WTC11 (cell line): ENCODE measurements around the gene RIPOR3. TPM values are rescaled to one million over a fixed set of nuclear protein-coding genes. Genes with fewer than 3 reads are reported as not detected.

Source experiments
- ATAC-seq: fragments of 200-7000 bp; cut with Tn5 transposase; 2 replicates; pipeline ENCODE4 v1.10.0; 2021; ENCODE audit warnings: mild to moderate bottlenecking, moderate library complexity
- CTCF ChIA-PET: fragments of 300-600 bp; sonication (Branson Sonifier 250); formaldehyde crosslinking; loops from one replicate; lab custom pipeline; 2021; ENCODE audit warnings: antibody characterized with exemption; lab: Charles Lee
- POLR2A ChIA-PET: fragments of 350-600 bp; sonication (Branson Sonifier 250); formaldehyde crosslinking; loops from one replicate; lab custom pipeline; 2021; ENCODE audit warnings: antibody characterized with exemption; lab: Charles Lee
- DNase-seq: peaks from one replicate; pipeline ENCODE4 v3.0.0; 2021; ENCODE audit warnings: low spot score
- H3K27ac Mint-ChIP-seq: 2 replicates; pipeline ENCODE4 v1.8.0; 2021; ENCODE audit warnings: mixed read lengths
- H3K27me3 Mint-ChIP-seq: 2 replicates; pipeline ENCODE4 v1.8.0; 2021; ENCODE audit warnings: low read depth, mild to moderate bottlenecking, moderate library complexity, mixed read lengths
- H3K36me3 Mint-ChIP-seq: 2 replicates; pipeline ENCODE4 v1.8.0; 2021; ENCODE audit warnings: mixed read lengths
- H3K4me1 Mint-ChIP-seq: 2 replicates; pipeline ENCODE4 v1.8.0; 2022; ENCODE audit warnings: mixed read lengths
- H3K4me3 Mint-ChIP-seq: 2 replicates; pipeline ENCODE4 v1.8.0; 2021; ENCODE audit warnings: mild to moderate bottlenecking, moderate library complexity, mixed read lengths
- H3K9me3 Mint-ChIP-seq: 2 replicates; pipeline ENCODE4 v1.8.0; 2021; ENCODE audit warnings: mixed read lengths
- AR ChIP-seq: fragments of 250-450 bp; sonication (Bioruptor Pico); IDR thresholded peaks from 2 replicates; pipeline ENCODE4 v1.9.0; 2021; ENCODE audit warnings: mild to moderate bottlenecking
- CDX4 ChIP-seq: fragments of 250-450 bp; sonication (Bioruptor Pico); IDR thresholded peaks from 2 replicates; pipeline ENCODE4 v1.9.0; 2021; ENCODE audit warnings: moderate library complexity, mild to moderate bottlenecking, inconsistent platforms, borderline replicate concordance
- ERG ChIP-seq: fragments of 250-450 bp; sonication (Bioruptor Pico); IDR thresholded peaks from 2 replicates; pipeline ENCODE4 v1.8.0; 2021; ENCODE audit warnings: mild to moderate bottlenecking
- FOXJ3 ChIP-seq: sonication (generic); formaldehyde crosslinking; IDR thresholded peaks from 2 replicates; pipeline ENCODE4 v1.9.0; 2021; ENCODE audit warnings: missing genetic modification reagents, mild to moderate bottlenecking, borderline replicate concordance
- GTF2I ChIP-seq: fragments of 250-450 bp; sonication (Bioruptor Pico); conservative IDR thresholded peaks from 2 replicates; pipeline ENCODE4 v1.4.0; 2021; ENCODE audit warnings: mild to moderate bottlenecking
- HMGA2 ChIP-seq: fragments of 250-450 bp; sonication (Bioruptor Pico); IDR thresholded peaks from 2 replicates; pipeline ENCODE4 v1.4.0; 2021; ENCODE audit warnings: mild to moderate bottlenecking, moderate library complexity
- JUN ChIP-seq: sonication (generic); formaldehyde crosslinking; IDR thresholded peaks from 2 replicates; pipeline ENCODE4 v1.8.0; 2023; ENCODE audit warnings: mild to moderate bottlenecking, missing genetic modification reagents
- KAT7 ChIP-seq: sonication (generic); formaldehyde crosslinking; IDR thresholded peaks from 2 replicates; pipeline ENCODE4 v1.8.1; 2023; ENCODE audit warnings: missing genetic modification reagents, mild to moderate bottlenecking, borderline replicate concordance
- OVOL2 ChIP-seq: fragments of 250-450 bp; sonication (Bioruptor Pico); IDR thresholded peaks from 2 replicates; pipeline ENCODE4 v1.9.0; 2021; ENCODE audit warnings: mild to moderate bottlenecking, borderline replicate concordance
- SMAD4 ChIP-seq: sonication (generic); formaldehyde crosslinking; IDR thresholded peaks from 2 replicates; pipeline ENCODE4 v1.8.0; 2022; ENCODE audit warnings: mild to moderate bottlenecking, missing genetic modification reagents
- USF1 ChIP-seq: sonication (generic); formaldehyde crosslinking; IDR thresholded peaks from 2 replicates; pipeline ENCODE4 v1.8.0; 2022; ENCODE audit warnings: mild to moderate bottlenecking, missing genetic modification reagents
- ZNF219 ChIP-seq: sonication (generic); formaldehyde crosslinking; IDR thresholded peaks from 2 replicates; pipeline ENCODE4 v1.8.0; 2023; ENCODE audit warnings: missing genetic modification reagents, mild to moderate bottlenecking, borderline replicate concordance
- ZNF263 ChIP-seq: sonication (generic); formaldehyde crosslinking; IDR thresholded peaks from 2 replicates; pipeline ENCODE4 v1.8.1; 2022; ENCODE audit warnings: low read depth, mild to moderate bottlenecking, moderate library complexity, missing genetic modification reagents
- ZNF425 ChIP-seq: fragments of 250-450 bp; sonication (Bioruptor Pico); conservative IDR thresholded peaks from 2 replicates; pipeline ENCODE4 v1.9.0; 2021; ENCODE audit warnings: mild to moderate bottlenecking
- ZNF512 ChIP-seq: sonication (generic); formaldehyde crosslinking; IDR thresholded peaks from 2 replicates; pipeline ENCODE4 v1.8.1; 2022; ENCODE audit warnings: missing genetic modification reagents, borderline replicate concordance
- ZNF671 ChIP-seq: fragments of 250-450 bp; sonication (Bioruptor Pico); IDR thresholded peaks from 2 replicates; pipeline ENCODE4 v1.8.0; 2021; ENCODE audit warnings: mild to moderate bottlenecking
- total RNA-seq: library from RNA; stranded (reverse); gene quantifications from 3 replicates; pipeline ENCODE4 v1.2.3, GENCODE V29; 2021

The RIPOR3 gene
- total RNA-seq, 1 experiment from 2014 or later, result 6.5 TPM

- ChIA-PET POLR2A (no interaction called here), CTCF (interaction anchor here (0.8 to 1.2 kb wide), 4 partner anchors 16 to 381 kb away, joined by 3 to 8 read pairs (median 4); no protein-coding TSS in a partner anchor)
- no peaks in the 10 kb centered on the region for H3K4me1 Mint-ChIP-seq
- ATAC-seq, result no peak
- no peaks in the 10 kb centered on the region for H3K27me3 Mint-ChIP-seq
- no peaks in the 10 kb centered on the region for H3K9me3 Mint-ChIP-seq
- peaks cover 4% of the 10 kb centered on the region; the same call in 1 of the 2 replicates for H3K36me3 Mint-ChIP-seq
- no peak overlapping the region for H3K27ac Mint-ChIP-seq
- DNase-seq, result no peak
- H3K4me3 Mint-ChIP-seq, result no peak overlapping the region
- TF ChIP-seq USF1 (CRISPR knock-in tag) (no peak), ZNF263 (CRISPR knock-in tag) (peak; percentile 50; the same call in 1 of the 2 replicates)
Observed at GRCh38 chr20:50559856-50560638, 131.3 kb downstream of the RIPOR3 start.

- no peaks in the 10 kb centered on the region for H3K27me3 Mint-ChIP-seq
- CTCF ChIA-PET, result interaction anchor here (0.7 to 1.2 kb wide), 4 partner anchors 16 to 380 kb away, joined by 3 to 8 read pairs (median 4); no protein-coding TSS in a partner anchor
- H3K27ac Mint-ChIP-seq, result no peak overlapping the region
- DNase-seq (no peak), ATAC-seq (no peak)
- peaks cover 4% of the 10 kb centered on the region; the same call in 1 of the 2 replicates for H3K36me3 Mint-ChIP-seq
- H3K4me1 Mint-ChIP-seq, result no peaks in the 10 kb centered on the region
- no peak overlapping the region for H3K4me3 Mint-ChIP-seq
- TF ChIP-seq OVOL2, result no peak
- no peak for TF ChIP-seq ERG
- no peak for TF ChIP-seq KAT7 (CRISPR knock-in tag)
- TF ChIP-seq AR (CRISPR knock-in tag), result no peak
- TF ChIP-seq ZNF425 (CRISPR knock-in tag), result no peak
- TF ChIP-seq ZNF671, result no peak
- TF ChIP-seq GTF2I, result no peak
- TF ChIP-seq ZNF219, result no peak
- TF ChIP-seq HMGA2 (CRISPR knock-in tag), result no peak
- no peak for TF ChIP-seq JUN (CRISPR knock-in tag)
- TF ChIP-seq FOXJ3 (CRISPR knock-in tag), result no peak
- TF ChIP-seq ZNF512 (CRISPR knock-in tag), result no peak
- TF ChIP-seq SMAD4 (CRISPR knock-in tag), result no peak
- no peak for TF ChIP-seq CDX4 (CRISPR knock-in tag)
- H3K9me3 Mint-ChIP-seq, result no peaks in the 10 kb centered on the region
- POLR2A ChIA-PET, result no interaction called here
Observed at GRCh38 chr20:50559149-50559548, 132.2 kb downstream of the RIPOR3 start.
